ENCODE data around the gene PROM1.

The PROM1 gene

DNA sequence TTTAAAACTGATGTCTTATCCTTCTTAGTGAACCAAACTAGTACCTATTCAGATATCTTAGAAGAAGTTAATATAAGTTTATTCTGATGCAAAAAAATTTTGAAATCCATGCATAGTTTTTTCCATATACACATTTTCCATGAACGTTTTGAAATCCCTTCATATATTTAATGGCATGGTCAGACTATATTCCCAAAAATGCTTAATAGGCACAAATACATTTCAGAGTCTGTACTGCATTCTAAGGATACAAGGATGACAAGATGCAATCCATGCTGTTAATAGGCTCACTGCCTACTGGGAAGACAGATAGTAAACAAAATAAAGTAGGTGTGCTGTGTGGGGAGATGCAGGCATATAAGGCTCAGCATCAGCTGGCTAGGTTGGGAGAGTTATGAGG, 33.2 kb downstream of the PROM1 start:
- DNase-seq (ENCODE audit: extremely low spot score): no peak
- POLR2A ChIA-PET: no interaction called here
- CTCF ChIA-PET: no interaction called here
- TF ChIP-seq L3MBTL2 (conservative IDR thresholded peaks at IDR 0.05): no peak
- TF ChIP-seq ELF4 (IDR thresholded peaks at IDR 0.05): no peak
- no peak for TF ChIP-seq CTBP1 (IDR thresholded peaks at IDR 0.05; ENCODE audit: borderline replicate concordance)
- TF ChIP-seq FOXM1 (IDR thresholded peaks at IDR 0.05; ENCODE audit: borderline replicate concordance): no peak
- no peak for TF ChIP-seq FOXA1 (IDR thresholded peaks at IDR 0.05)
- TF ChIP-seq HDGF (IDR thresholded peaks at IDR 0.05; ENCODE audit: borderline replicate concordance): no peak
- TF ChIP-seq FOXK2 (IDR thresholded peaks at IDR 0.05): no peak
- TF ChIP-seq BHLHE40 (IDR thresholded peaks at IDR 0.05; ENCODE audit: borderline replicate concordance): no peak
- TF ChIP-seq ARNT (IDR thresholded peaks at IDR 0.05): no peak
- TF ChIP-seq NFRKB (IDR thresholded peaks at IDR 0.05): no peak
- TF ChIP-seq TARDBP (IDR thresholded peaks at IDR 0.05): no peak

DNA sequence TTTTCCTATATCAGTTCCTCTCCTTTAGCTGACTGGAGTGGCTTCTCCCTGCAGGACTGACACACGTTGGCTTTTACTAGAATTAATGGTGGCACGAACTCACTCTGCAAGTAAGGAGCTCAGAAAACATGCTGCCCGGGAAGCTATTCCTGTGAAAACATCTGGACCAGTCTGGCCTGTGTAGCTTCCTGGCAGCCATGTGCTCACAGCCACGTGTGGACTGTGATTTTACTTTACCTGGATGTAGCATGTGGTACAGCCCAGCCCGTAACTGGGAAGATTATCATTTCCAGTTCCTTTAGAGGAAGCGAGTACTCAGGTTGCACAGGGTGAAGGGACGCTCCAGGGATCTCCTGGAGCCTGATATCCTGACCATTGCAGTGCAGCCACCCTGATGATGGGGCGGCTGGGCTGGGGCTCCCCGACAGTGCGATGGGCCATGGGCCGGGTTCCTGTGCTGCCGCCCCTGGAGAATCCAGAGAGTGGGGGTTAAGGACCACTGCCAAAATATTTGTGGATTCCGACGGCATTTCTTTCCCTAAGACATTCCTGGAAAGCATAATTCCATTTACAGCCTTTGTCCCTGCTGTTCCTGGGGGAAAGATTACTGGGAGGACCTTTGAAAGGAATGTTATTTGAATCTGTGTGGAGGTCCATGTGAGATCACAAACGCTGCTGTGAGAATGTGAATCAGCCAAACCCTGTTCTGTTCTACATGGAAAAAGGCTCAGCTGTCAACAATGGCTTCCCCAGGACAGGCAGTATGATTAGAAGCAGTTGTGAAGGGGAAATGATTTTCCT, 35.0 kb downstream of the PROM1 start:
- ChIA-PET CTCF (no interaction called here), POLR2A (no interaction called here)
- TF ChIP-seq HDGF (IDR thresholded peaks at IDR 0.05; ENCODE audit: borderline replicate concordance) (no peak), SUZ12 (IDR thresholded peaks at IDR 0.05) (no peak), FOXA1 (IDR thresholded peaks at IDR 0.05) (no peak), NFRKB (IDR thresholded peaks at IDR 0.05) (no peak), ZNF384 (IDR thresholded peaks at IDR 0.05) (no peak), L3MBTL2 (conservative IDR thresholded peaks at IDR 0.05) (no peak), ARNT (IDR thresholded peaks at IDR 0.05) (no peak), TARDBP (IDR thresholded peaks at IDR 0.05) (no peak), SP1 (IDR thresholded peaks at IDR 0.05) (no peak), BHLHE40 (IDR thresholded peaks at IDR 0.05; ENCODE audit: borderline replicate concordance) (no peak), ELF4 (IDR thresholded peaks at IDR 0.05) (no peak), CTBP1 (IDR thresholded peaks at IDR 0.05; ENCODE audit: borderline replicate concordance) (no peak), FOXM1 (IDR thresholded peaks at IDR 0.05; ENCODE audit: borderline replicate concordance) (no peak), LEF1 (IDR thresholded peaks at IDR 0.05; ENCODE audit: borderline replicate concordance) (no peak), FOXK2 (IDR thresholded peaks at IDR 0.05) (no peak)
- TF ChIP-seq, protein P1, sequence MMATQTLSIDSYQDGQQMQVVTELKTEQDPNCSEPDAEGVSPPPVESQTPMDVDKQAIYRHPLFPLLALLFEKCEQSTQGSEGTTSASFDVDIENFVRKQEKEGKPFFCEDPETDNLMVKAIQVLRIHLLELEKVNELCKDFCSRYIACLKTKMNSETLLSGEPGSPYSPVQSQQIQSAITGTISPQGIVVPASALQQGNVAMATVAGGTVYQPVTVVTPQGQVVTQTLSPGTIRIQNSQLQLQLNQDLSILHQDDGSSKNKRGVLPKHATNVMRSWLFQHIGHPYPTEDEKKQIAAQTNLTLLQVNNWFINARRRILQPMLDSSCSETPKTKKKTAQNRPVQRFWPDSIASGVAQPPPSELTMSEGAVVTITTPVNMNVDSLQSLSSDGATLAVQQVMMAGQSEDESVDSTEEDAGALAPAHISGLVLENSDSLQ (IDR thresholded peaks at IDR 0.05): no peak
- no peak for DNase-seq (ENCODE audit: extremely low spot score)

DNA sequence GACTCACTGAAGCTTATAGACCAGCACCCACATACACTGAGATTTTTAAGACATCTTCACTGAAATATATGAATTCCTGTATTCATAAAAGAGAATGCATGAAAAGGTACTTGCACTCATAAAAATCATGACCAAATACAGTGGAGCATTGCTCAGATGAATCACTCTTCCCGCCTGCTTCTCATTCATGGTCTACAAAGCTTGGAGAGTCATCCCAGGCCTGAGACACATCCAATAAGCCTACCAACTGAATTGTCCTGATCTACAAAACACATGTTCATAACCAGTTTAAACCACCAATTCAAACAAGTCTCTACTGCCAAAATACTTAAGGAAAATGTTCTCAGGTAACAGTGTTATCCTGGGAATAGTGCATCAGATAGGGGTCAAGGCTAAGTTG, 38.1 kb downstream of the PROM1 start:
- no peak for DNase-seq (ENCODE audit: extremely low spot score)
- ChIA-PET CTCF (no interaction called here), POLR2A (no interaction called here)
- no peak for TF ChIP-seq SP1 (IDR thresholded peaks at IDR 0.05)
- no peak for TF ChIP-seq L3MBTL2 (conservative IDR thresholded peaks at IDR 0.05)
- TF ChIP-seq LEF1 (IDR thresholded peaks at IDR 0.05; ENCODE audit: borderline replicate concordance): no peak
- TF ChIP-seq NFRKB (IDR thresholded peaks at IDR 0.05): no peak

- CTCF ChIA-PET: interaction anchor here (1.5 kb wide), 1 partner anchor 13 kb away, joined by 3 read pairs; no protein-coding TSS in a partner anchor
- TF ChIP-seq FOXM1 (IDR thresholded peaks at IDR 0.05; ENCODE audit: borderline replicate concordance) (no peak), NFRKB (IDR thresholded peaks at IDR 0.05) (no peak), SP1 (IDR thresholded peaks at IDR 0.05) (no peak), HDGF (IDR thresholded peaks at IDR 0.05; ENCODE audit: borderline replicate concordance) (no peak), SUZ12 (IDR thresholded peaks at IDR 0.05) (no peak), BHLHE40 (IDR thresholded peaks at IDR 0.05; ENCODE audit: borderline replicate concordance) (no peak), ZNF384 (IDR thresholded peaks at IDR 0.05) (no peak), ARNT (IDR thresholded peaks at IDR 0.05) (peak; percentile 38; the same call in 1 of the 2 replicates), CTBP1 (IDR thresholded peaks at IDR 0.05; ENCODE audit: borderline replicate concordance) (no peak), TARDBP (IDR thresholded peaks at IDR 0.05) (no peak), L3MBTL2 (conservative IDR thresholded peaks at IDR 0.05) (no peak), LEF1 (IDR thresholded peaks at IDR 0.05; ENCODE audit: borderline replicate concordance) (no peak), FOXA1 (IDR thresholded peaks at IDR 0.05) (peak; percentile 71), FOXK2 (IDR thresholded peaks at IDR 0.05) (no peak), ELF4 (IDR thresholded peaks at IDR 0.05) (no peak)
- TF ChIP-seq, protein P1 (IDR thresholded peaks at IDR 0.05): peak; percentile 70
- DNase-seq (ENCODE audit: extremely low spot score): no peak
These were observed 40.0 kb downstream of the PROM1 start for GRCh38 chr4:16043642-16044498.

GRCh38 chr4:16039139-16039538, 44.7 kb downstream of the PROM1 start:
- ChIA-PET CTCF (no interaction called here), POLR2A (no interaction called here)
- DNase-seq (ENCODE audit: extremely low spot score): no peak
- TF ChIP-seq FOXA1 (IDR thresholded peaks at IDR 0.05): no peak
- no peak for TF ChIP-seq NFRKB (IDR thresholded peaks at IDR 0.05)
- no peak for TF ChIP-seq LEF1 (IDR thresholded peaks at IDR 0.05; ENCODE audit: borderline replicate concordance)
- no peak for TF ChIP-seq ZNF384 (IDR thresholded peaks at IDR 0.05)
- no peak for TF ChIP-seq SUZ12 (IDR thresholded peaks at IDR 0.05)
- no peak for TF ChIP-seq FOXM1 (IDR thresholded peaks at IDR 0.05; ENCODE audit: borderline replicate concordance)
- TF ChIP-seq ELF4 (IDR thresholded peaks at IDR 0.05): no peak
- TF ChIP-seq ARNT (IDR thresholded peaks at IDR 0.05): no peak
- TF ChIP-seq, protein P1 (IDR thresholded peaks at IDR 0.05): no peak
- TF ChIP-seq BHLHE40 (IDR thresholded peaks at IDR 0.05; ENCODE audit: borderline replicate concordance): no peak

More at GRCh38 chr4:16043642-16044498, 40.0 kb downstream of the PROM1 start:
- POLR2A ChIA-PET: no interaction called here
